H1 (cell line): ENCODE results near the gene PLA2G4F. TPM values are rescaled to one million over a fixed set of nuclear protein-coding genes. Genes with fewer than 3 reads are reported as not detected.

Experiments
- CHD1 ChIP-seq: IDR thresholded peaks from 2 replicates; pipeline ENCODE4 v1.6.1; 2012; ENCODE audit warnings: low read depth, low read length, improper control_type of control experiment
- CHD7 ChIP-seq: fragments of 300-600 bp; sonication (generic); IDR thresholded peaks from 2 replicates; pipeline ENCODE4 v1.7.1; 2012; ENCODE audit warnings: low read length, moderate library complexity, mild to moderate bottlenecking, inconsistent platforms; ENCODE audit not compliant: insufficient replicate concordance
- POLR2A ChIP-seq, 2 experiments: IDR thresholded peaks; 1 replicate in 1 of 2; 2 replicates in 1 of 2; pipeline ENCODE4 v1.6.1; 2011; ENCODE audit warnings: low read depth in 2 of 2, low read length in 2 of 2, mild to moderate bottlenecking in 2 of 2; ENCODE audit errors: control extremely low read depth in 1 of 2
- polyA plus RNA-seq, 7 experiments: library from polyadenylated mRNA; depleted of rRNA in 3 of 7; stranded (reverse) in 5 of 7; unstranded in 2 of 7; fragments of >200 nt in 5 of 7; fragments of 200-250 nt in 2 of 7; gene quantifications; 1 replicate in 5 of 7; 2 replicates in 1 of 7; 4 replicates in 1 of 7; pipeline versions ENCODE4 v1.2.1 to v1.2.3, GENCODE V29; 2011 to 2013; ENCODE audit warnings: missing spikeins in 2 of 7, mixed read lengths in 2 of 7
- total RNA-seq: library from RNA; stranded (reverse); fragmentation: NEBNext Ultra II Directional; extraction: Animal tissue kit (Norgen Biotek cat#: 25700); gene quantifications from 2 replicates; pipeline ENCODE4 v1.2.1, GENCODE V29; 2021

The PLA2G4F gene
- total and polyA plus RNA-seq, 2 of the 8 experiments (the other 6 are each of a cell fraction or from before 2014, with no cell fraction given) = not detected

GRCh38 chr15:42093966-42094365 is 62.5 kb downstream of the PLA2G4F start (continued):
- no peak for TF ChIP-seq CHD7
- TF ChIP-seq POLR2A (IDR thresholded peaks at IDR 0.05; ENCODE audit: control extremely low read depth in 1 of 2, low read depth in 2 of 2, low read length in 2 of 2) = no peak
- TF ChIP-seq CHD1 = no peak
